Progenitor cell of endocrine pancreas (in vitro differentiated cells): ENCODE results near the gene DNAH5. TPM values are rescaled to one million over a fixed set of nuclear protein-coding genes. Genes with fewer than 3 reads are reported as not detected.
A peak's percentile ranks its signal among the peaks of the same experiment; 100 is the strongest.

Experiments
- DNase-seq: peaks from one replicate; pipeline ENCODE4 v3.0.0; 2021; ENCODE audit warnings: low spot score; ENCODE audit not compliant: unreplicated experiment
- H3K27ac Mint-ChIP-seq: 2 replicates; pipeline ENCODE4 v1.8.0; 2021; ENCODE audit warnings: mild to moderate bottlenecking, moderate library complexity, mixed read lengths
- H3K27me3 Mint-ChIP-seq: 2 replicates; pipeline ENCODE4 v1.8.0; 2021; ENCODE audit warnings: mixed read lengths
- H3K36me3 Mint-ChIP-seq: 2 replicates; pipeline ENCODE4 v1.8.0; 2022; ENCODE audit warnings: mixed read lengths; ENCODE audit not compliant: insufficient read depth
- H3K4me1 Mint-ChIP-seq: 2 replicates; pipeline ENCODE4 v1.8.0; 2021; ENCODE audit warnings: low read depth, mixed read lengths
- H3K4me3 Mint-ChIP-seq: 2 replicates; pipeline ENCODE4 v1.8.0; 2021; ENCODE audit warnings: low read depth, mild to moderate bottlenecking, moderate library complexity, mixed read lengths
- H3K9me3 Mint-ChIP-seq: 2 replicates; pipeline ENCODE4 v1.8.0; 2021; ENCODE audit warnings: low read depth, mixed read lengths
- CTCF ChIP-seq: fragments of 200-600 bp; sonication (generic); IDR thresholded peaks from one replicate; pipeline ENCODE4 v1.5.0; 2021; ENCODE audit warnings: antibody characterized with exemption, mild to moderate bottlenecking; ENCODE audit not compliant: unreplicated experiment
- total RNA-seq: library from RNA; stranded (reverse); gene quantifications from 2 replicates; pipeline ENCODE4 v1.2.1, GENCODE V29; 2021

Gene DNAH5
- total RNA-seq, 1 donor from 2014 or later: 1.4 TPM

DNA sequence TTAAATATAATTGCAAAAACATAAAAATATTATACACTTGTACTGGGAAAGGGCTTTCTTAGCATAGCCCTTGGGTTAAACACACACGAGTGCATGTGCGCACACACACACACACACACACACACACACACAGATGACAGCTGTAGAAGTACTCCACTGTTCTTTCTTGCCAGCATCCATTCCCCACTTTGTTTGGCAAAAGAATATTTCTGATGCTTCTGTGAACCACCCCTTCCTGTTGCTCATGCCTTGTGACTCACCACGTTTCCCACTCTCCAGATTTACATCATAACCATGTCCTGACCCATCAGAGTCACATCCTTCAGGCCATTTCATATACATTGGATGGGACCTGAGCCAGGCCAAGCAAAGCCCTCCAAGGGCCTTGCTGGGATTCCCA is 280.1 kb downstream of the DNAH5 start:
- TF ChIP-seq CTCF: no peak
- Mint-ChIP-seq H3K27ac (no peak overlapping the region), H3K36me3 (no peaks in the 10 kb centered on the region), H3K27me3 (no peaks in the 10 kb centered on the region), H3K4me1 (peaks cover 15% of the 10 kb centered on the region), H3K4me3 (no peak overlapping the region), H3K9me3 (peaks cover 4% of the 10 kb centered on the region)
- no peak for DNase-seq

GRCh38 chr5:13662626-13663025 is 281.9 kb downstream of the DNAH5 start:
- no peak for DNase-seq
- Mint-ChIP-seq H3K36me3 (no peaks in the 10 kb centered on the region), H3K27ac (no peak overlapping the region), H3K4me3 (no peak overlapping the region), H3K4me1 (peaks cover 10% of the 10 kb centered on the region), H3K9me3 (no peaks in the 10 kb centered on the region), H3K27me3 (no peaks in the 10 kb centered on the region)
- no peak for TF ChIP-seq CTCF

GRCh38 chr5:13661272-13661671 is 283.2 kb downstream of the DNAH5 start:
- H3K36me3 Mint-ChIP-seq: no peaks in the 10 kb centered on the region
- no peaks in the 10 kb centered on the region for H3K9me3 Mint-ChIP-seq
- no peak for DNase-seq
- TF ChIP-seq CTCF: no peak
- no peak overlapping the region for H3K4me3 Mint-ChIP-seq
- no peak overlapping the region for H3K27ac Mint-ChIP-seq
- H3K4me1 Mint-ChIP-seq: peaks cover 10% of the 10 kb centered on the region
- no peaks in the 10 kb centered on the region for H3K27me3 Mint-ChIP-seq

GRCh38 chr5:13660072-13660471 is 284.4 kb downstream of the DNAH5 start:
- peak; percentile 41 for TF ChIP-seq CTCF
- no peak overlapping the region for H3K27ac Mint-ChIP-seq
- DNase-seq: no peak
- H3K9me3 Mint-ChIP-seq: no peaks in the 10 kb centered on the region
- H3K27me3 Mint-ChIP-seq: no peaks in the 10 kb centered on the region
- no peak overlapping the region for H3K4me3 Mint-ChIP-seq
- peaks cover 10% of the 10 kb centered on the region for H3K4me1 Mint-ChIP-seq
- H3K36me3 Mint-ChIP-seq: no peaks in the 10 kb centered on the region

- Mint-ChIP-seq H3K27ac (no peak overlapping the region), H3K36me3 (no peaks in the 10 kb centered on the region), H3K4me3 (no peak overlapping the region), H3K9me3 (no peaks in the 10 kb centered on the region), H3K27me3 (no peaks in the 10 kb centered on the region), H3K4me1 (peaks cover 10% of the 10 kb centered on the region)
- no peak for DNase-seq
- no peak for TF ChIP-seq CTCF
These were observed 285.1 kb downstream of the DNAH5 start for GRCh38 chr5:13659391-13659790.
